MM.1S (cell line): ENCODE measurements around the gene CCDC188.

Experiments
- DNase-seq: peaks from one replicate; pipeline ENCODE4 v3.0.0-alpha.2; 2015
- H2AFZ ChIP-seq: fragments of 300-600 bp; sonication (generic); 2 replicates; pipeline ENCODE4 v1.6.0; 2016; ENCODE audit warnings: antibody characterized with exemption, low read length
- H3F3A ChIP-seq: fragments of 300-600 bp; sonication (generic); 2 replicates; pipeline ENCODE4 v1.6.1; 2016; ENCODE audit warnings: mild to moderate bottlenecking, antibody characterized with exemption, low read length, moderate library complexity, mixed read lengths; ENCODE audit not compliant: insufficient read depth
- H3K27ac ChIP-seq: fragments of 300-600 bp; sonication (generic); 2 replicates; pipeline ENCODE4 v1.5.1; 2016; ENCODE audit warnings: mild to moderate bottlenecking, low read length
- H3K27me3 ChIP-seq: fragments of 300-600 bp; sonication (generic); replicated peaks from 2 replicates; pipeline ENCODE4 v1.6.0; 2016; ENCODE audit warnings: low read length; ENCODE audit not compliant: insufficient read depth
- H3K36me3 ChIP-seq: fragments of 300-600 bp; sonication (generic); replicated peaks from 2 replicates; pipeline ENCODE4 v1.6.1; 2016; ENCODE audit warnings: mild to moderate bottlenecking, low read length, mixed read lengths; ENCODE audit not compliant: insufficient read depth
- H3K4me1 ChIP-seq: fragments of 300-600 bp; sonication (generic); 2 replicates; pipeline ENCODE4 v1.6.1; 2016; ENCODE audit warnings: low read length, mixed read lengths
- H3K4me2 ChIP-seq: fragments of 300-600 bp; sonication (generic); 2 replicates; pipeline ENCODE4 v1.6.0; 2016; ENCODE audit warnings: low read depth, low read length
- H3K4me3 ChIP-seq: fragments of 300-600 bp; sonication (generic); 2 replicates; pipeline ENCODE4 v1.5.1; 2016; ENCODE audit warnings: low read length, mixed read lengths
- H3K79me2 ChIP-seq: fragments of 300-600 bp; sonication (generic); 2 replicates; pipeline ENCODE4 v1.6.1; 2016; ENCODE audit warnings: mixed run types, low read length, mixed read lengths
- H3K9ac ChIP-seq: fragments of 300-600 bp; sonication (generic); 2 replicates; pipeline ENCODE4 v1.6.1; 2016; ENCODE audit warnings: low read length, mixed read lengths
- H3K9me2 ChIP-seq: fragments of 300-600 bp; sonication (generic); replicated peaks from 2 replicates; pipeline ENCODE4 v1.6.1; 2016; ENCODE audit warnings: mild to moderate bottlenecking, low read length, mixed read lengths; ENCODE audit not compliant: insufficient read depth
- H3K9me3 ChIP-seq: fragments of 300-600 bp; sonication (generic); replicated peaks from 2 replicates; pipeline ENCODE4 v1.6.1; 2016; ENCODE audit warnings: mild to moderate bottlenecking, low read length, mixed read lengths; ENCODE audit not compliant: insufficient read depth
- H4K20me1 ChIP-seq: fragments of 300-600 bp; sonication (generic); 2 replicates; pipeline ENCODE4 v1.6.1; 2016; ENCODE audit warnings: mild to moderate bottlenecking, low read length, moderate library complexity, mixed read lengths; ENCODE audit not compliant: insufficient read depth
- CTCF ChIP-seq: fragments of 300-600 bp; sonication (generic); IDR thresholded peaks from 2 replicates; pipeline ENCODE4 v1.5.1; 2016; ENCODE audit warnings: antibody characterized with exemption, low read length, mixed read lengths
- EZH2 ChIP-seq: fragments of 300-600 bp; sonication (generic); optimal IDR thresholded peaks from 2 replicates; pipeline ENCODE3; 2017; ENCODE audit warnings: low read depth, mild to moderate bottlenecking, antibody characterized with exemption, low read length, mixed read lengths
- EZH2phosphoT487 ChIP-seq: fragments of 300-600 bp; sonication (generic); IDR thresholded peaks from 2 replicates; pipeline ENCODE4 v1.6.1; 2018; ENCODE audit warnings: antibody characterized with exemption, low read length

Gene CCDC188

GRCh38 chr22:20192293-20192971 is 41.6 kb upstream of the CCDC188 start:
- Histone ChIP-seq H3K9me3 (no peaks in the 10 kb centered on the region), H3K4me1 (no peaks in the 10 kb centered on the region), H3K4me3 (no peak overlapping the region), H4K20me1 (no peaks in the 10 kb centered on the region), H3K27me3 (peaks cover 84% of the 10 kb centered on the region), H3K9ac (no peak overlapping the region), H3K36me3 (no peaks in the 10 kb centered on the region), H3K9me2 (no peaks in the 10 kb centered on the region), H3K27ac (no peak overlapping the region), H2AFZ (no peak overlapping the region), H3K79me2 (no peaks in the 10 kb centered on the region), H3K4me2 (no peak overlapping the region), H3F3A (no peaks in the 10 kb centered on the region)
- no peak for DNase-seq
- TF ChIP-seq EZH2 (no peak), EZH2phosphoT487 (no peak), CTCF (no peak)

DNA sequence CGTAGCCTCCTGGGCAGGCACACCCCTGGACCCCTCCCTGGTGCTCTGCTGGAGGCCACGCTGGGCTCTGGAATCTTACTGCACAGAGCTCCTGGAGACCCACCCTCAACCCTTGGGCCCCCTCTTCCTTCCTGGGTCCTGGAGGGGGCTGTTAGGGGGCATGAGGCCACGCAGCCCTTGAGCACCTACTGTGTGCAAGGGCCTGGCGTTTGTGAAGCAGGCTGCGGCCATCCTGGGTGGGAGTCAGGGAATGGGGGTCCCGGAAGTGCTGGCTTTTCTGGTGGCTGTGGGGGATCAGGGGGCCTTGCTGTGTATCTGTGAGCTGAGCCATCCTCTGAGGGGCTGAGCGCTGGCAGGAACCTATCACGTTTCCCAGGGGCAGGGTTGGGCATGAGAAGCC is 40.9 kb upstream of the CCDC188 start:
- no peaks in the 10 kb centered on the region for H3F3A ChIP-seq
- no peaks in the 10 kb centered on the region for H3K4me1 ChIP-seq
- TF ChIP-seq CTCF, result no peak
- TF ChIP-seq EZH2, result no peak
- TF ChIP-seq EZH2phosphoT487, result no peak
- H2AFZ ChIP-seq, result no peak overlapping the region
- H3K4me2 ChIP-seq, result no peak overlapping the region
- H3K36me3 ChIP-seq, result no peaks in the 10 kb centered on the region
- H3K9ac ChIP-seq, result no peak overlapping the region
- H3K27me3 ChIP-seq, result peaks cover 84% of the 10 kb centered on the region
- no peaks in the 10 kb centered on the region for H4K20me1 ChIP-seq
- no peaks in the 10 kb centered on the region for H3K79me2 ChIP-seq
- no peaks in the 10 kb centered on the region for H3K9me3 ChIP-seq
- H3K4me3 ChIP-seq, result no peak overlapping the region
- H3K9me2 ChIP-seq, result no peaks in the 10 kb centered on the region
- no peak for DNase-seq
- no peak overlapping the region for H3K27ac ChIP-seq

DNA sequence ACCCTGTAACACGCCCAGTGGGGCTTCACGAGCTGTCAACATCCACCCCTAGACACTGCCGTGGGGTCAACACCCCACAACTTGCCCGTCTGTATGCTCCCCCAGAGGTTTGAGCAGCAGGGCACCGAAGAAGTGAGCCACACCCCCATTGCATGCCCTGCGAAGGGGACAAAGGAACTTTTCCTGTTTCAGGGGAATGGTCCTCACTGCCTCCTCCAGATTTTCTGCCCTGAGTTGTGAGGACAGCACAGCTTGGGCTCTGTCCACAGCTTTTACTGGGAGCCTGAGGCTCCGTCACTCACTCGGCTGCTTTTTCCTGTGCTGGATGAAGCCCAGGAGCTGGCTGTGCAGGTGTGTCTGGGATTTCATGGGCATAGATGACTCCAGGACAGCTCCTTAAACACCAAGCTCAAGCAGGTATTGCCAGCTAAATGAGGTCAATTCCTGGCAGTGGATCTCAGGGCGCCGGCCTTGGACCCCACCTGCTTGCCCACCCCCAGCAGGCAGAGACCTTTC is 40.2 kb upstream of the CCDC188 start:
- no peaks in the 10 kb centered on the region for H4K20me1 ChIP-seq
- no peak for DNase-seq
- H3K9ac ChIP-seq, result no peak overlapping the region
- H3K4me3 ChIP-seq, result no peak overlapping the region
- no peak overlapping the region for H3K27ac ChIP-seq
- peaks cover 84% of the 10 kb centered on the region for H3K27me3 ChIP-seq
- H3K9me2 ChIP-seq, result no peaks in the 10 kb centered on the region
- H3K36me3 ChIP-seq, result no peaks in the 10 kb centered on the region
- no peaks in the 10 kb centered on the region for H3K9me3 ChIP-seq
- H3K79me2 ChIP-seq, result no peaks in the 10 kb centered on the region
- no peaks in the 10 kb centered on the region for H3K4me1 ChIP-seq
- no peaks in the 10 kb centered on the region for H3F3A ChIP-seq
- TF ChIP-seq CTCF, result no peak
- no peak for TF ChIP-seq EZH2phosphoT487
- TF ChIP-seq EZH2, result no peak
- H3K4me2 ChIP-seq, result no peak overlapping the region
- H2AFZ ChIP-seq, result no peak overlapping the region
